ENCODE results near the gene NMNAT2. TPM values are rescaled to one million over a fixed set of nuclear protein-coding genes. Genes with fewer than 3 reads are reported as not detected.

Gene NMNAT2
- total RNA-seq, 2 donors from 2014 or later = 0.27 to 1.4 TPM

DNA sequence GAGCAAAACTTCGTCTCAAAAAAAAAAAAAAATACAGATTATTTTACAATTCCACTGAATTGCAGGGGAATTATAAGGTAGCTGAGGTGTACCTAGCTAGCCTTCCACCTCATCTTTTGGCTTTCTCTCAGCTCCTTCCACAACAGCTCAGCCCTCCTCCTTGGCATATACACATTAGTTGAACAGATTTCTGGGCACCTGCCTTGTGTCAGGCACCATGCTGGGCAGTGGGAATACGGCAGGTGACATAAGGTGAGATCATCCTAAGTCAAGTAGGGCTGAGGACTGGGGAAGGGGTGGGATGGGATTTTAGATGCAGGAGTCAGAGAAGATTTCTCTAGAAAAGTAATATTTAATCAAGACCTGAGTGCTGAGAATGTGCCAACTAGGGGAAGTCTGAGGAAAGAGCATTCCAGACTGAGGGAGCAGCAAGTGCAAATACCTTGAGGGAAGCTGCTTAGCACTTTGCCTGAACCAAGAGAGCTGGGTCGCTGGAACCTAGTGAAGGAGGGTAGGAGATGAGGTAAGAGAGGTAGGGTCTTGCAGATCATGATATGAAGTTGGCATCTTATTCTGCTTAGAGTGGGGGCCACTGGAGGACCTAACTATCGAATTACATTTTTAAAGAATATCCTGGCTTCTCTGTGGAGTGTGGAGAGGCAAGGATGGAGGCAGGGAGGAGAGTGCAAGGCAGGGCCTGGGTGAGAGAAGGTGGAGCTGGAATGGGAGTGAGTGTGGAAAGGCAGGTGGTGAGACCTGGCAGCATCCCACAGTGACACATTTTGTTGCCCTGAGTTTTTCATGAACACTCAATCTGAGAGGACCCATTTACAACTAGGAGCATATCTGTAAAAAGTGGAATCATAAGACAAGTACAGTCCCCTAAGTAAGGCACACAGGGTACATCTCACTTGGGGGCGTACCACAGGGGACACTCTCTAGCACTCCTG is 203.9 kb downstream of the NMNAT2 start:
- Histone ChIP-seq H3K4me1 (peaks cover 4% of the 10 kb centered on the region), H3K4me3 (no peak overlapping the region), H3K9ac (ENCODE audit: low read depth in 2 of 2, low read length in 2 of 2) (no peak overlapping the region), H3K27me3 (no peaks in the 10 kb centered on the region), H3K9me3 (no peaks in the 10 kb centered on the region), H3K27ac (no peak overlapping the region), H3K36me3 (no peaks in the 10 kb centered on the region)
- intact Hi-C loops (cut with DNase I) = no loop called here
- no peak for DNase-seq
- TF ChIP-seq, protein P1, sequence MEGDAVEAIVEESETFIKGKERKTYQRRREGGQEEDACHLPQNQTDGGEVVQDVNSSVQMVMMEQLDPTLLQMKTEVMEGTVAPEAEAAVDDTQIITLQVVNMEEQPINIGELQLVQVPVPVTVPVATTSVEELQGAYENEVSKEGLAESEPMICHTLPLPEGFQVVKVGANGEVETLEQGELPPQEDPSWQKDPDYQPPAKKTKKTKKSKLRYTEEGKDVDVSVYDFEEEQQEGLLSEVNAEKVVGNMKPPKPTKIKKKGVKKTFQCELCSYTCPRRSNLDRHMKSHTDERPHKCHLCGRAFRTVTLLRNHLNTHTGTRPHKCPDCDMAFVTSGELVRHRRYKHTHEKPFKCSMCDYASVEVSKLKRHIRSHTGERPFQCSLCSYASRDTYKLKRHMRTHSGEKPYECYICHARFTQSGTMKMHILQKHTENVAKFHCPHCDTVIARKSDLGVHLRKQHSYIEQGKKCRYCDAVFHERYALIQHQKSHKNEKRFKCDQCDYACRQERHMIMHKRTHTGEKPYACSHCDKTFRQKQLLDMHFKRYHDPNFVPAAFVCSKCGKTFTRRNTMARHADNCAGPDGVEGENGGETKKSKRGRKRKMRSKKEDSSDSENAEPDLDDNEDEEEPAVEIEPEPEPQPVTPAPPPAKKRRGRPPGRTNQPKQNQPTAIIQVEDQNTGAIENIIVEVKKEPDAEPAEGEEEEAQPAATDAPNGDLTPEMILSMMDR (IDR thresholded peaks at IDR 0.05) = no peak

DNA sequence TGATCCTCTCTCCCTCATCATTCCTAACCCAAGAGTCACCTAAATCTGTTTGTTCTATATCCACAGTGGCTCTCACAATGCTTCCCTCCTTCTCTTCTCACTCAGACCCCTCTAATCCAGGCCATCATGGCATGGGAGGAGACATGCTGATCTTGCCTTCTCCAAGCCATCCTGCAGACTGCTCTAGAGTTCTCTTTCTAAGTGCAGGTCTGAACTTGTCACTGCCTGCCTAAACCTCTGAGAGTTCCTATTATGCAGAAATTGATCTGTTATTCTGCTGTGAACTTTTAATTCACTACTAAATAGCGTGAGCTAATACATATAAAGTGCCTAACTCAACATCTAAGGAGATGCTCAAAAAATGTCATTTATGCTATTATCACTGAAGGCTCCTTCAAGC is 205.3 kb downstream of the NMNAT2 start:
- TF ChIP-seq, protein P1 (IDR thresholded peaks at IDR 0.05) = no peak
- H3K9ac ChIP-seq (ENCODE audit: low read depth in 2 of 2, low read length in 2 of 2) = no peak overlapping the region
- no peak overlapping the region for H3K4me3 ChIP-seq
- H3K27me3 ChIP-seq = no peaks in the 10 kb centered on the region
- H3K4me1 ChIP-seq = no peaks in the 10 kb centered on the region
- H3K36me3 ChIP-seq = no peaks in the 10 kb centered on the region
- no peak overlapping the region for H3K27ac ChIP-seq
- H3K9me3 ChIP-seq = no peaks in the 10 kb centered on the region
- DNase-seq = no peak
- intact Hi-C loops (cut with DNase I) = no loop called here

DNA sequence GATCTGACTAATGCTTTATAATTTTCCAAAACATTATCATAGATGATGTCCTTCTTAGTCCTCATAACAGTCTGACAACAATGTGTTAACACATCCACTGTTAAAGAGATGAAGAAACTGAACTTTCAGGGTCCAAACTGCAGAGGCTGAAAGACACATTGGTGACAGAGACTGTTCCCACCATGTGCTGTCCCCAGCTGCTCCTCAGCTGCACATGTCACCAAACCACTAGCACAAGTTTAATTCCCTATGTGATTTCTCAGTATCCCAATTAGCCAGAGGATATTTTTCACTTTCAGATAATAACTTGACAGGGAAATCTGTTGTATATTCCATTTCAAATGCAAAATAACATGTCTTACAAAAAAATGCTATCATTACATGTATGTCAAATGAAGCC is 207.5 kb downstream of the NMNAT2 start:
- DNase-seq = no peak
- H3K9me3 ChIP-seq = no peaks in the 10 kb centered on the region
- TF ChIP-seq, protein P1 (IDR thresholded peaks at IDR 0.05) = no peak
- H3K27me3 ChIP-seq = no peaks in the 10 kb centered on the region
- no peak overlapping the region for H3K9ac ChIP-seq (ENCODE audit: low read depth in 2 of 2, low read length in 2 of 2)
- no peaks in the 10 kb centered on the region for H3K36me3 ChIP-seq
- H3K4me1 ChIP-seq = no peaks in the 10 kb centered on the region
- intact Hi-C loops (cut with DNase I) = no loop called here
- no peak overlapping the region for H3K27ac ChIP-seq
- no peak overlapping the region for H3K4me3 ChIP-seq

DNA sequence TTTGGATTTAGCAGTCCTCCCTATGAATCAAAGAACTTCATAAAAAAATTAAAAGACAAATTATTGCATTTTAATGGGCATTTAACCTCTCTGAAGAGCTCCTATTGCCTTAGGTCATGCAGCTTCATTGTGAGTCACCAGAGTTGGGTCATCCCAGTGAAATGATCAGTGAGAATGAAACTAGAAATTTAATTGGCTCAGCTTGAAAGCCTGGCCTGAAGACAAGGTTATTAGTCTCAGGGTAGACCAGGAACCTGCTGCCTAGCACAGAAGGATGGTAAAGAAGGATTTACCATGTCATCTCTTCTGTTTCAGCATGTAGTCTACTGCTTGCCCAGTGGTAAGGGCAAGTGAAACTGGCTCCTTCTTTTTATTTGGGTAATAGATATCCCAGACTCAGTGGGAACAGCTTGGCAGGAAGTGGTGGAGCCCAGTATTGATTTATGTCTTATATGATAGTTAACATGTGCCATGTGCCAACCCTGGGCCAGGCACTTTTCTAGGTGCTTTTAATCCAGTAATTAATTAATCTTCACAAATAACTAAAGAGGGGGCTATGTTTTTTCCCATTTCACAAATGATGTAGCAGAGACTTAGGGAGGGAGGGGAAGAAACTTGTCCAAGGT is 208.5 kb downstream of the NMNAT2 start:
- no peaks in the 10 kb centered on the region for H3K36me3 ChIP-seq
- no peak for DNase-seq
- no peaks in the 10 kb centered on the region for H3K4me1 ChIP-seq
- no peaks in the 10 kb centered on the region for H3K9me3 ChIP-seq
- no peaks in the 10 kb centered on the region for H3K27me3 ChIP-seq
- TF ChIP-seq, protein P1 (IDR thresholded peaks at IDR 0.05) = no peak
- intact Hi-C loops (cut with DNase I) = no loop called here
- no peak overlapping the region for H3K9ac ChIP-seq (ENCODE audit: low read depth in 2 of 2, low read length in 2 of 2)
- no peak overlapping the region for H3K4me3 ChIP-seq
- H3K27ac ChIP-seq = no peak overlapping the region

DNA sequence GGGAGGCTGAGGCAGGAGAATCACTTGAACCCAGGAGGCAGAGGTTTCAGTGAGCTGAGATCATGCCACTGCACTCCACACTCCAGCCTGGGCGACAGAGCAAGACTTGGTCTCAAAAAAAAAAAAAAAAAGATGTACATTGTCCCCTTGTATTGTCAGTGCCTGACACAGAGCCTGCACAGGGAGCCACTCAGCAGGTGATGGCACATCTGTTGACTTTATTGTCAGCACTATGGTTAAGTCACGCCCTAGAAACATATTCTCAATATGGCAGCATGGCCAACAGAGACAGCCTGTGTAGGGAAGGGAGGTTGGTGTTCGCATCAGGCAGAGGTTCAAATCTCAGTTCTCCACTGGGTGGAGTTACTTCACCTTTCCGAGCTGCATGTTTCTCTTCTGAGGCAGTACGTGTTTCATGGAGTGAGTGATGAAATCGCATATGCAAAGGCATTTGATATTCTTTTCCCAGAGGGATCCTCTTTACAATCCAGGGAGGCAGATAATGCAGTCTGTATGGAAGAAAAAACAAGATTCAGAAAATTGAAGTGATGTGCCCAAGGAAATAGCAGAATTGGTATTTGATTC is 211.6 kb downstream of the NMNAT2 start:
- H3K9me3 ChIP-seq = no peaks in the 10 kb centered on the region
- TF ChIP-seq, protein P1 (IDR thresholded peaks at IDR 0.05) = no peak
- no peak for DNase-seq
- intact Hi-C loops (cut with DNase I) = no loop called here
- H3K9ac ChIP-seq (ENCODE audit: low read depth in 2 of 2, low read length in 2 of 2) = no peak overlapping the region
- H3K27me3 ChIP-seq = no peaks in the 10 kb centered on the region
- H3K27ac ChIP-seq = no peak overlapping the region
- no peaks in the 10 kb centered on the region for H3K4me1 ChIP-seq
- no peaks in the 10 kb centered on the region for H3K36me3 ChIP-seq
- no peak overlapping the region for H3K4me3 ChIP-seq

Measured in colonic mucosa (tissue), 4 donors.